MM.1S (cell line): ENCODE results near the gene FBXL5.

Experiments
- DNase-seq: peaks from one replicate; pipeline ENCODE4 v3.0.0-alpha.2; 2015
- H2AFZ ChIP-seq: fragments of 300-600 bp; sonication (generic); 2 replicates; pipeline ENCODE4 v1.6.0; 2016; ENCODE audit warnings: antibody characterized with exemption, low read length
- H3F3A ChIP-seq: fragments of 300-600 bp; sonication (generic); 2 replicates; pipeline ENCODE4 v1.6.1; 2016; ENCODE audit warnings: mild to moderate bottlenecking, antibody characterized with exemption, low read length, moderate library complexity, mixed read lengths; ENCODE audit not compliant: insufficient read depth
- H3K27ac ChIP-seq: fragments of 300-600 bp; sonication (generic); 2 replicates; pipeline ENCODE4 v1.5.1; 2016; ENCODE audit warnings: mild to moderate bottlenecking, low read length
- H3K27me3 ChIP-seq: fragments of 300-600 bp; sonication (generic); replicated peaks from 2 replicates; pipeline ENCODE4 v1.6.0; 2016; ENCODE audit warnings: low read length; ENCODE audit not compliant: insufficient read depth
- H3K36me3 ChIP-seq: fragments of 300-600 bp; sonication (generic); replicated peaks from 2 replicates; pipeline ENCODE4 v1.6.1; 2016; ENCODE audit warnings: mild to moderate bottlenecking, low read length, mixed read lengths; ENCODE audit not compliant: insufficient read depth
- H3K4me1 ChIP-seq: fragments of 300-600 bp; sonication (generic); 2 replicates; pipeline ENCODE4 v1.6.1; 2016; ENCODE audit warnings: low read length, mixed read lengths
- H3K4me2 ChIP-seq: fragments of 300-600 bp; sonication (generic); 2 replicates; pipeline ENCODE4 v1.6.0; 2016; ENCODE audit warnings: low read depth, low read length
- H3K4me3 ChIP-seq: fragments of 300-600 bp; sonication (generic); 2 replicates; pipeline ENCODE4 v1.5.1; 2016; ENCODE audit warnings: low read length, mixed read lengths
- H3K79me2 ChIP-seq: fragments of 300-600 bp; sonication (generic); 2 replicates; pipeline ENCODE4 v1.6.1; 2016; ENCODE audit warnings: mixed run types, low read length, mixed read lengths
- H3K9ac ChIP-seq: fragments of 300-600 bp; sonication (generic); 2 replicates; pipeline ENCODE4 v1.6.1; 2016; ENCODE audit warnings: low read length, mixed read lengths
- H3K9me2 ChIP-seq: fragments of 300-600 bp; sonication (generic); replicated peaks from 2 replicates; pipeline ENCODE4 v1.6.1; 2016; ENCODE audit warnings: mild to moderate bottlenecking, low read length, mixed read lengths; ENCODE audit not compliant: insufficient read depth
- H3K9me3 ChIP-seq: fragments of 300-600 bp; sonication (generic); replicated peaks from 2 replicates; pipeline ENCODE4 v1.6.1; 2016; ENCODE audit warnings: mild to moderate bottlenecking, low read length, mixed read lengths; ENCODE audit not compliant: insufficient read depth
- H4K20me1 ChIP-seq: fragments of 300-600 bp; sonication (generic); 2 replicates; pipeline ENCODE4 v1.6.1; 2016; ENCODE audit warnings: mild to moderate bottlenecking, low read length, moderate library complexity, mixed read lengths; ENCODE audit not compliant: insufficient read depth
- EZH2 ChIP-seq: fragments of 300-600 bp; sonication (generic); optimal IDR thresholded peaks from 2 replicates; pipeline ENCODE3; 2017; ENCODE audit warnings: low read depth, mild to moderate bottlenecking, antibody characterized with exemption, low read length, mixed read lengths
- EZH2phosphoT487 ChIP-seq: fragments of 300-600 bp; sonication (generic); IDR thresholded peaks from 2 replicates; pipeline ENCODE4 v1.6.1; 2018; ENCODE audit warnings: antibody characterized with exemption, low read length
- TF ChIP-seq, protein P1 (sequence below): fragments of 300-600 bp; sonication (generic); IDR thresholded peaks from 2 replicates; pipeline ENCODE4 v1.5.1; 2016; ENCODE audit warnings: antibody characterized with exemption, low read length, mixed read lengths

Gene FBXL5

DNA sequence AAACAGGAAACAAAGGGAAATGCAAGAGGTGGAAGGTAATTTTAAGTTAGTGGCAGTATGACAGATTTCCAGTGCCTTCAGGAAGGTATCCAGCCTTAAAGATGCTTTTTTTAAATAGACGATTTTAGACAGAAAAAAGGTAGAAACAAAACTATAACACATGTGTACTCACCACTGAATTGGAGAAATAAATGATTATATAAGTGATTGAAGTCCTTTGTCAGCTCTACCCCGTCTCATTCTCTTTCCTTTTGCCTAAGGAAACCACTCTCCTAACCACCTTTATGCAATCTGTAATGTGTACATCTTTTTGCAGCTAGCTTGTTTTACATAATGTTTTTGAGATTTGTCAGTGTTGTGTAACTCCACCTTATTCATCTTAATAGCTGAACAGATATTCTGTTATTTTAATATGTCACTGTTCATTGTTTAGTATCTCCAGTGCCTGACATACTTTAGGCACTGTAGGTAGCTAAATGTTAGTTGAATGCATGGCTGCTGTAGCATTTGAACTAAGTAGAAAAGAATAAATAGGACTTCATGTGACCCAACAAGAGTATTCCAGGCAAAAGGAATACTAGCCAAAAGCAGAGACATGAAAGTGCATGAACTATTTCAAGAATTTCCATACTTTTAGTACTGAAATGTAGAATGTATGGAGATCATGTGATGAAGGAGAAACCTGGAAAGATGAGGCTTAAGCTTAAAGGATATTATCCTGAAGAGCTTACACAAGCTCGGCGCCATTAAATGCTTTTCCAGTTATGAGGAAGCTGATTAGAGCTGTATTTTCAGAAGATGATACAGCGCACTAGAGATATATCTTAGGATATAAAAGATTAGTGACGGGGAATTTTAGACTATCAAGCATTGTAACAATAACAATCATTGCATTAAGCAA is 27.3 kb upstream of the FBXL5 start:
- Histone ChIP-seq H3K4me2 (peak overlapping the region; percentile 88), H3F3A (peaks cover 5% of the 10 kb centered on the region), H3K4me3 (peak overlapping the region; percentile 81), H3K27ac (no peak overlapping the region), H3K9me2 (no peaks in the 10 kb centered on the region), H3K9me3 (no peaks in the 10 kb centered on the region), H3K27me3 (no peaks in the 10 kb centered on the region), H3K9ac (peak overlapping the region; percentile 76), H3K36me3 (no peaks in the 10 kb centered on the region; the same call in 1 of the 2 replicates), H2AFZ (peak overlapping the region; percentile 93), H3K79me2 (peaks cover 27% of the 10 kb centered on the region), H3K4me1 (peaks cover 6% of the 10 kb centered on the region; the same call in 1 of the 2 replicates), H4K20me1 (no peaks in the 10 kb centered on the region)
- TF ChIP-seq, protein P1, sequence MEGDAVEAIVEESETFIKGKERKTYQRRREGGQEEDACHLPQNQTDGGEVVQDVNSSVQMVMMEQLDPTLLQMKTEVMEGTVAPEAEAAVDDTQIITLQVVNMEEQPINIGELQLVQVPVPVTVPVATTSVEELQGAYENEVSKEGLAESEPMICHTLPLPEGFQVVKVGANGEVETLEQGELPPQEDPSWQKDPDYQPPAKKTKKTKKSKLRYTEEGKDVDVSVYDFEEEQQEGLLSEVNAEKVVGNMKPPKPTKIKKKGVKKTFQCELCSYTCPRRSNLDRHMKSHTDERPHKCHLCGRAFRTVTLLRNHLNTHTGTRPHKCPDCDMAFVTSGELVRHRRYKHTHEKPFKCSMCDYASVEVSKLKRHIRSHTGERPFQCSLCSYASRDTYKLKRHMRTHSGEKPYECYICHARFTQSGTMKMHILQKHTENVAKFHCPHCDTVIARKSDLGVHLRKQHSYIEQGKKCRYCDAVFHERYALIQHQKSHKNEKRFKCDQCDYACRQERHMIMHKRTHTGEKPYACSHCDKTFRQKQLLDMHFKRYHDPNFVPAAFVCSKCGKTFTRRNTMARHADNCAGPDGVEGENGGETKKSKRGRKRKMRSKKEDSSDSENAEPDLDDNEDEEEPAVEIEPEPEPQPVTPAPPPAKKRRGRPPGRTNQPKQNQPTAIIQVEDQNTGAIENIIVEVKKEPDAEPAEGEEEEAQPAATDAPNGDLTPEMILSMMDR, result no peak
- DNase-seq, result no peak

DNA sequence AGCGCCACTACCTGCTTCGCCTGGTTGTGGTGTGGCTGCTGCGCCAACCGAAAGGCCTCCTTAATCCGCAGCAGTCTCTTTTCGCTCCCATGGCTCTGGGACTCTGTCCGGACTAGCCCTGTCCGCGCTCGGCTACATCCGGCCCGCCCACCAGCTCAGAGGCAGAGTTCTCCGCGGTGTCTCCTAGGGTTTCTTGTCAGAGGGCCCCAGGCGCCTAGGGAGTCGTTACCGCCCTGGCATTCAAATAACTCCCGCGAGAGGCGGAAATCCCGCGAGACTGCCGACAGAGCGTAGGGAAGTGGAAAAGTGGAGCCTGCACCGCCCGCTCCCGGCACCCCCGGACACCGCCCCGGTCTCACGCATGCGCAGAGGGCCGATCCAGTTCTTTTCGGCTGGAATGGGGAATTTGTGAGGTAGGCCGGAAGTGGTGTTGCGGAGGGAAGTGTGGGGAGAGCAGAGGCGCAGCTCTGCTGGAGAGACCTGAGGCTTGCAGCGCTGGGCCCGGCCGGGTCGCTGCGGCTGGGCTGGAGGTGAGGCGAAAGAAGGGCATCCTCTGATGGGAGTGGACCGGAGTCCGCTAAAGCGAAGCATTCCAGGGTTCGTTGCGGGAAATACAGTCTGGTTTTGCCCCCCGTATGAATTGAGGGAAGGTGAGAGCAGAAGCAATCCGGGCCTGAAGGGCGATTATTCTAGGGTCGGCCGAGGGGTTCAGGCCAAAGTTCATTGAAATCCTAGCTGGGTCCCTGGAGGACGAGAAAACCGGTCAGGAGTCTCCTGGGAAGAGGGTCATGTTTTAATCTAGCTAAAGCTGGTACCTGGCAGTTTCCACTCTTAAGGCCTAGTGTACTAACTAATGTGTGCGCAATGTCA is 26.4 kb upstream of the FBXL5 start, which contains the start of gene FAM200B:
Gene FAM200B, plus strand, starts transcription at position 456 of the 870 bp plus-strand sequence. CDS start 5,151 bp downstream, outside the sequence.
- Histone ChIP-seq H3K4me2 (peak within 1 kb of the TSS; percentile 88), H3K36me3 (no peaks in the 10 kb centered on the region; the same call in 1 of the 2 replicates), H3K9me3 (no peaks in the 10 kb centered on the region), H3F3A (peaks cover 7% of the 10 kb centered on the region), H3K27ac (peak within 1 kb of the TSS; percentile 64), H3K9me2 (no peaks in the 10 kb centered on the region), H3K79me2 (peaks cover 29% of the 10 kb centered on the region), H3K27me3 (no peaks in the 10 kb centered on the region), H3K4me3 (peak within 1 kb of the TSS; percentile 81), H2AFZ (peak within 1 kb of the TSS; percentile 93), H3K4me1 (peaks cover 6% of the 10 kb centered on the region; the same call in 1 of the 2 replicates), H4K20me1 (no peaks in the 10 kb centered on the region), H3K9ac (peak within 1 kb of the TSS; percentile 76)
- peak; percentile 98 for DNase-seq
- TF ChIP-seq EZH2phosphoT487 (no peak), EZH2 (no peak)
- TF ChIP-seq, protein P1, result no peak

DNA sequence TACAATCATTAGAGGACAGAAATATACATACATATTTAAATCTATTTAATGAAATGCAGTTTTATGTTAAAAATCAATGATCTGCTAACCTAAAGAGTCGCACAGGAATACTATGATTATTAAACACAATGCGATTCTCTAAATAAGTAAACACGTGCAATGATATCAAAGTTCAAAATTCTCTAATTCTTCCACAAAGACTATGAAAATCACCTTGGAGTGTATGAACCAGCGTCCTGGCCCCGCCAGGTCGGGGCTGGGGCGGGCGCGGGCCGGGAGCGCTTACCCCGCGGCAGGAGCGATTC is 25.9 kb upstream of the FBXL5 start:
- H3K4me3 ChIP-seq, result peak overlapping the region; percentile 81
- peak overlapping the region; percentile 76; the same call in 1 of the 2 replicates for H3K9ac ChIP-seq
- peak overlapping the region; percentile 88 for H3K4me2 ChIP-seq
- no peak for DNase-seq
- H2AFZ ChIP-seq, result peak overlapping the region; percentile 93
- H3K36me3 ChIP-seq, result no peaks in the 10 kb centered on the region
- H3K9me3 ChIP-seq, result no peaks in the 10 kb centered on the region
- H4K20me1 ChIP-seq, result no peaks in the 10 kb centered on the region
- H3F3A ChIP-seq, result peaks cover 7% of the 10 kb centered on the region
- TF ChIP-seq, protein P1, result no peak
- TF ChIP-seq EZH2, result no peak
- no peak for TF ChIP-seq EZH2phosphoT487
- H3K4me1 ChIP-seq, result peaks cover 6% of the 10 kb centered on the region; the same call in 1 of the 2 replicates
- H3K27ac ChIP-seq, result peak overlapping the region; percentile 64
- H3K27me3 ChIP-seq, result no peaks in the 10 kb centered on the region
- H3K9me2 ChIP-seq, result no peaks in the 10 kb centered on the region
- H3K79me2 ChIP-seq, result peaks cover 32% of the 10 kb centered on the region
